ENCODE data around the gene DMRTC2.

The DMRTC2 gene

GRCh38 chr19:41880329-41880708 is 35.5 kb downstream of the DMRTC2 start:
- TF ChIP-seq ZNF366 (tag by site-specific recombination; conservative IDR thresholded peaks at IDR 0.05) (peak; percentile 97), ZNF596 (tag by site-specific recombination; IDR thresholded peaks at IDR 0.05) (peak; percentile 85), ZNF174 (tag by site-specific recombination; IDR thresholded peaks at IDR 0.05) (no peak), GLIS2 (tag by site-specific recombination; IDR thresholded peaks at IDR 0.05) (no peak), WT1 (tag by site-specific recombination; IDR thresholded peaks at IDR 0.05) (no peak), YY1 (tag by site-specific recombination; IDR thresholded peaks at IDR 0.05) (no peak)
- TF ChIP-seq, protein P1, sequence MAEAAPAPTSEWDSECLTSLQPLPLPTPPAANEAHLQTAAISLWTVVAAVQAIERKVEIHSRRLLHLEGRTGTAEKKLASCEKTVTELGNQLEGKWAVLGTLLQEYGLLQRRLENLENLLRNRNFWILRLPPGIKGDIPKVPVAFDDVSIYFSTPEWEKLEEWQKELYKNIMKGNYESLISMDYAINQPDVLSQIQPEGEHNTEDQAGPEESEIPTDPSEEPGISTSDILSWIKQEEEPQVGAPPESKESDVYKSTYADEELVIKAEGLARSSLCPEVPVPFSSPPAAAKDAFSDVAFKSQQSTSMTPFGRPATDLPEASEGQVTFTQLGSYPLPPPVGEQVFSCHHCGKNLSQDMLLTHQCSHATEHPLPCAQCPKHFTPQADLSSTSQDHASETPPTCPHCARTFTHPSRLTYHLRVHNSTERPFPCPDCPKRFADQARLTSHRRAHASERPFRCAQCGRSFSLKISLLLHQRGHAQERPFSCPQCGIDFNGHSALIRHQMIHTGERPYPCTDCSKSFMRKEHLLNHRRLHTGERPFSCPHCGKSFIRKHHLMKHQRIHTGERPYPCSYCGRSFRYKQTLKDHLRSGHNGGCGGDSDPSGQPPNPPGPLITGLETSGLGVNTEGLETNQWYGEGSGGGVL (tag by site-specific recombination; IDR thresholded peaks at IDR 0.05) = 0 out of 2 replicates have a peak, but pooled peaks have one; percentile 9
- TF ChIP-seq, protein P2, sequence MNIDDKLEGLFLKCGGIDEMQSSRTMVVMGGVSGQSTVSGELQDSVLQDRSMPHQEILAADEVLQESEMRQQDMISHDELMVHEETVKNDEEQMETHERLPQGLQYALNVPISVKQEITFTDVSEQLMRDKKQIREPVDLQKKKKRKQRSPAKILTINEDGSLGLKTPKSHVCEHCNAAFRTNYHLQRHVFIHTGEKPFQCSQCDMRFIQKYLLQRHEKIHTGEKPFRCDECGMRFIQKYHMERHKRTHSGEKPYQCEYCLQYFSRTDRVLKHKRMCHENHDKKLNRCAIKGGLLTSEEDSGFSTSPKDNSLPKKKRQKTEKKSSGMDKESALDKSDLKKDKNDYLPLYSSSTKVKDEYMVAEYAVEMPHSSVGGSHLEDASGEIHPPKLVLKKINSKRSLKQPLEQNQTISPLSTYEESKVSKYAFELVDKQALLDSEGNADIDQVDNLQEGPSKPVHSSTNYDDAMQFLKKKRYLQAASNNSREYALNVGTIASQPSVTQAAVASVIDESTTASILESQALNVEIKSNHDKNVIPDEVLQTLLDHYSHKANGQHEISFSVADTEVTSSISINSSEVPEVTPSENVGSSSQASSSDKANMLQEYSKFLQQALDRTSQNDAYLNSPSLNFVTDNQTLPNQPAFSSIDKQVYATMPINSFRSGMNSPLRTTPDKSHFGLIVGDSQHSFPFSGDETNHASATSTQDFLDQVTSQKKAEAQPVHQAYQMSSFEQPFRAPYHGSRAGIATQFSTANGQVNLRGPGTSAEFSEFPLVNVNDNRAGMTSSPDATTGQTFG (tag by site-specific recombination; IDR thresholded peaks at IDR 0.05; ENCODE audit: borderline replicate concordance) = peak; percentile 48; the same call in 1 of the 2 replicates
- TF ChIP-seq, protein P3, sequence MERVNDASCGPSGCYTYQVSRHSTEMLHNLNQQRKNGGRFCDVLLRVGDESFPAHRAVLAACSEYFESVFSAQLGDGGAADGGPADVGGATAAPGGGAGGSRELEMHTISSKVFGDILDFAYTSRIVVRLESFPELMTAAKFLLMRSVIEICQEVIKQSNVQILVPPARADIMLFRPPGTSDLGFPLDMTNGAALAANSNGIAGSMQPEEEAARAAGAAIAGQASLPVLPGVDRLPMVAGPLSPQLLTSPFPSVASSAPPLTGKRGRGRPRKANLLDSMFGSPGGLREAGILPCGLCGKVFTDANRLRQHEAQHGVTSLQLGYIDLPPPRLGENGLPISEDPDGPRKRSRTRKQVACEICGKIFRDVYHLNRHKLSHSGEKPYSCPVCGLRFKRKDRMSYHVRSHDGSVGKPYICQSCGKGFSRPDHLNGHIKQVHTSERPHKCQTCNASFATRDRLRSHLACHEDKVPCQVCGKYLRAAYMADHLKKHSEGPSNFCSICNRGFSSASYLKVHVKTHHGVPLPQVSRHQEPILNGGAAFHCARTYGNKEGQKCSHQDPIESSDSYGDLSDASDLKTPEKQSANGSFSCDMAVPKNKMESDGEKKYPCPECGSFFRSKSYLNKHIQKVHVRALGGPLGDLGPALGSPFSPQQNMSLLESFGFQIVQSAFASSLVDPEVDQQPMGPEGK (tag by site-specific recombination; IDR thresholded peaks at IDR 0.05) = no peak
- CTCF ChIA-PET = interaction anchor here (0.5 to 0.7 kb wide), 3 partner anchors 25 to 56 kb away, joined by 3 to 4 read pairs (median 3); no protein-coding TSS in a partner anchor
- POLR2A ChIA-PET = interaction anchor here (0.6 to 0.7 kb wide), 2 partner anchors 516 to 591 kb away, joined by 3 to 5 read pairs; no protein-coding TSS in a partner anchor

DNA sequence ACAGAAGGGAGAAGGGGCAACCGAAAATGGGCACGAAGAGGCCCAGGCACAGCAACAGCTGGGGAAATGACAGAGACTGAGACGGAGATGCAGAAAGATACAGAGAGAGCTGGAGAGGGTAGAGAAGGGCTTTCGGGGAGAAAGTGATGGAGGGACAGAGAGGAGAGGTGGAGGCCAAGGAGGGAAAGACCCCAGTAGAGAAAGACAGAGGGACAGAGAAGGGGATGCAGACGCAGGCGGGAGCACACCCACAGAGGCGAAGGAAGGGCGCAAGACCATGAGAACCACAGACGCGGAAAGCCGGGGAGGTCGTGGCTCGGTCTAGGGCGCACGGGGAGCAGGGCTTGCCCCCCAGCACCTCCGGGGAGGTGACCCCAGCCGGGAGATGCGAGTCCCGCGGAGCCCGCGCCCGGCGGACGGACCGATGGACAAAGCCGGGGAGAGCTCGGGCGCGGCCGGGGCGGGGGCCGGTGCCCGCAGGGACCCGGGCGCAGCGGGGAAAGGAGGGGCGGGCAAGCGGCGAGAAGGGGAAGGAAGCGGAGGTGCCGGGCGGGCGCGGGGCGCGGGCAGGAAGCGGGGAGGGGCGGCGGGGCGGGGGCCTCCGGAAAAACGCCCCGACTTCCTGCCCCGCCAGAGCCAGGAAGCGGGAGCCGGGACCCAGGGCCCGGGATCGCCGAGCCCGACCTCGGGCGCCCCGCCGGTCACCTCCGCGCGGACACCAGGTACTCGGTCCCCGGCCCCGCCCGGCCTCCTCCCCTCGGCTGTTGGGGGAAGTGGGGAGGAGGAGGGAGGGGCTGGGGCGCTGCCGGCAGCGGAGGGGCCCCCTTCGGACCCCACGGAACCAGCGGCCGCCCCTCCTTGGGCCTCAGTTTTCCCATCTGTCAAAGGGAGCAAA is 38.0 kb downstream of the DMRTC2 start, which contains the start of gene ARHGEF1:
ARHGEF1 (plus strand) TSS at position 617 of the 895 bp plus-strand sequence. CDS start 4,899 bp downstream, outside the sequence.
- CTCF ChIA-PET = interaction anchor here (0.5 to 3.8 kb wide), 6 partner anchors 10 to 485 kb away, joined by 3 to 22 read pairs (median 4); partner anchors contain the start of gene RPS19
- H3K4me1 ChIP-seq (ENCODE audit: control insufficient read depth, insufficient read depth, low read length) = peaks cover 11% of the 10 kb centered on the region; the same call in 1 of the 2 replicates
- no peaks in the 10 kb centered on the region for H3K9me3 ChIP-seq (ENCODE audit: control insufficient read depth, insufficient read depth, low read depth, low read length)
- H3K27ac ChIP-seq (ENCODE audit: extremely low read depth, low read depth, low read length) = peak within 1 kb of the TSS; percentile 10; the same call in 1 of the 2 replicates
- peaks cover 0 to 9% of the 10 kb centered on the region in 2 experiments; a peak in 1 of 3 replicates for H3K36me3 ChIP-seq (ENCODE audit: control insufficient read depth in 2 of 2, insufficient read depth in 1 of 2, low read length in 2 of 2)
- TF ChIP-seq ZNF366 (tag by site-specific recombination; conservative IDR thresholded peaks at IDR 0.05) (peak; percentile 87), ZNF214 (tag by site-specific recombination; IDR thresholded peaks at IDR 0.05; ENCODE audit: borderline replicate concordance) (no peak), PRDM1 (tag by site-specific recombination; IDR thresholded peaks at IDR 0.05) (peak; percentile 98), ZNF221 (tag by site-specific recombination; IDR thresholded peaks at IDR 0.05; ENCODE audit: borderline replicate concordance) (no peak), ZNF26 (tag by site-specific recombination; IDR thresholded peaks at IDR 0.05) (no peak), ZNF785 (tag by site-specific recombination; IDR thresholded peaks at IDR 0.05) (peak; percentile 22; the same call in 1 of the 2 replicates), ZEB2 (tag by site-specific recombination; IDR thresholded peaks at IDR 0.05) (no peak), SCRT2 (tag by site-specific recombination; IDR thresholded peaks at IDR 0.05) (peak; percentile 33; the same call in 1 of the 2 replicates)
- TF ChIP-seq, protein P2 (tag by site-specific recombination; IDR thresholded peaks at IDR 0.05; ENCODE audit: borderline replicate concordance) = no peak
- POLR2A ChIA-PET = interaction anchor here (1.6 to 5.1 kb wide), 4 partner anchors 10 to 54 kb away, joined by 6 to 68 read pairs (median 18); partner anchors contain the start of gene RPS19
- H3K4me3 ChIP-seq (ENCODE audit: low read depth, low read length) = peak within 1 kb of the TSS; percentile 47

More at GRCh38 chr19:41880329-41880708, 35.5 kb downstream of the DMRTC2 start:
- Histone ChIP-seq H3K9me3 (ENCODE audit: control insufficient read depth, insufficient read depth, low read depth, low read length) (no peaks in the 10 kb centered on the region), H3K27ac (ENCODE audit: extremely low read depth, low read depth, low read length) (no peak overlapping the region), H3K36me3 (ENCODE audit: control insufficient read depth in 2 of 2, insufficient read depth in 1 of 2, low read length in 2 of 2) (peaks cover 0 to under 1% of the 10 kb centered on the region in 2 experiments; a peak in 1 of 3 replicates), H3K4me1 (ENCODE audit: control insufficient read depth, insufficient read depth, low read length) (peaks cover 8% of the 10 kb centered on the region; the same call in 1 of the 2 replicates), H3K4me3 (ENCODE audit: low read depth, low read length) (no peak overlapping the region)
